Amygdala (tissue), 56 donors: ENCODE measurements around the gene SLCO2A1.

ENCODE experiments used
- DNase-seq, 56 donors: peaks; one replicate each; lab custom pipeline; 2025; lab: John Stamatoyannopoulos, UW

SLCO2A1 gene

GRCh38 chr3:134004841-134005240 lies 24.9 kb downstream of the SLCO2A1 start:
- DNase-seq = no peak

GRCh38 chr3:134003066-134003465 lies 26.7 kb downstream of the SLCO2A1 start:
- DNase-seq = no peak

GRCh38 chr3:134002306-134002705 lies 27.4 kb downstream of the SLCO2A1 start:
- peak in 5 of 56 donors; percentile 4 to 18 (median 6) for DNase-seq

GRCh38 chr3:134001251-134001650 lies 28.5 kb downstream of the SLCO2A1 start:
- no peak for DNase-seq

- no peak for DNase-seq
Measured at GRCh38 chr3:133999891-134000685, 29.6 kb downstream of the SLCO2A1 start.

GRCh38 chr3:133998691-133999241 lies 31.0 kb downstream of the SLCO2A1 start:
- no peak for DNase-seq

- DNase-seq = no peak
Measured at GRCh38 chr3:133997871-133998635, 31.7 kb downstream of the SLCO2A1 start.

- no peak for DNase-seq
Measured at GRCh38 chr3:133996996-133997395, 32.7 kb downstream of the SLCO2A1 start.

- DNase-seq = no peak
Measured at GRCh38 chr3:133996251-133996661, 33.5 kb downstream of the SLCO2A1 start.

GRCh38 chr3:133995264-133995663 lies 34.5 kb downstream of the SLCO2A1 start:
- DNase-seq = no peak

- DNase-seq = no peak
Measured at GRCh38 chr3:133994166-133994890, 35.4 kb downstream of the SLCO2A1 start.

GRCh38 chr3:133992951-133993620 lies 36.6 kb downstream of the SLCO2A1 start:
- no peak for DNase-seq

- DNase-seq = no peak
Measured at GRCh38 chr3:133992381-133992780, 37.3 kb downstream of the SLCO2A1 start.

- DNase-seq = no peak
Measured at GRCh38 chr3:133991637-133992036, 38.1 kb downstream of the SLCO2A1 start.

GRCh38 chr3:133991209-133991608 lies 38.5 kb downstream of the SLCO2A1 start:
- no peak for DNase-seq

- DNase-seq = peak in 1 of 56 donors; percentile 2
Measured at GRCh38 chr3:133989936-133990702, 39.6 kb downstream of the SLCO2A1 start.

GRCh38 chr3:133988631-133989161 lies 41.0 kb downstream of the SLCO2A1 start:
- DNase-seq = no peak

- no peak for DNase-seq
Measured at GRCh38 chr3:133987948-133988484, 41.7 kb downstream of the SLCO2A1 start.

GRCh38 chr3:133987136-133987535 lies 42.6 kb downstream of the SLCO2A1 start:
- no peak for DNase-seq
